HepG2 (cell line): ENCODE results near the gene TSPAN15.

ENCODE experiments used
- LRRFIP1 ChIP-seq: sonication (generic); formaldehyde crosslinking; conservative IDR thresholded peaks from 2 replicates; pipeline ENCODE4 v1.4.0; 2020; ENCODE audit warnings: missing genetic modification reagents
- MYC ChIP-seq: sonication (generic); formaldehyde crosslinking; IDR thresholded peaks from 2 replicates; pipeline ENCODE4 v1.9.0; 2021; ENCODE audit warnings: missing genetic modification reagents, borderline replicate concordance
- NR2F1 ChIP-seq, 2 experiments: fragments of 450-650 bp in 1 of 2; formaldehyde crosslinking in 1 of 2; IDR thresholded peaks; 2 replicates each; pipeline versions ENCODE4 v1.5.0 to v1.6.1; 2016 to 2020; ENCODE audit warnings: mild to moderate bottlenecking in 1 of 2, missing compliant biosample characterization in 1 of 2, missing genetic modification reagents in 1 of 2, moderate library complexity in 1 of 2
- PBX3 ChIP-seq: sonication (generic); formaldehyde crosslinking; IDR thresholded peaks from 2 replicates; pipeline ENCODE4 v1.8.1; 2023; ENCODE audit warnings: missing genetic modification reagents, inconsistent platforms, borderline replicate concordance
- PLRG1 ChIP-seq: fragments of 450-650 bp; conservative IDR thresholded peaks from 2 replicates; pipeline ENCODE4 v1.6.1; 2016
- POLR2A ChIP-seq, 2 experiments: IDR thresholded peaks; 2 replicates each; pipeline ENCODE4 v1.6.1; 2011; ENCODE audit warnings: low read depth in 2 of 2, low read length in 2 of 2, mild to moderate bottlenecking in 1 of 2, moderate library complexity in 1 of 2; ENCODE audit not compliant: insufficient read depth in 1 of 2
- POLR2AphosphoS5 ChIP-seq: IDR thresholded peaks from 2 replicates; pipeline ENCODE4 v1.6.1; 2012; ENCODE audit warnings: low read depth, low read length
- TCF7 ChIP-seq: sonication (generic); IDR thresholded peaks from 2 replicates; pipeline ENCODE4 v1.6.1; 2016; ENCODE audit warnings: antibody characterized with exemption, low read depth
- TF ChIP-seq, protein P1 (sequence below): sonication (generic); formaldehyde crosslinking; IDR thresholded peaks from 2 replicates; pipeline ENCODE4 v1.5.0; 2020; ENCODE audit warnings: missing genetic modification reagents

DNA sequence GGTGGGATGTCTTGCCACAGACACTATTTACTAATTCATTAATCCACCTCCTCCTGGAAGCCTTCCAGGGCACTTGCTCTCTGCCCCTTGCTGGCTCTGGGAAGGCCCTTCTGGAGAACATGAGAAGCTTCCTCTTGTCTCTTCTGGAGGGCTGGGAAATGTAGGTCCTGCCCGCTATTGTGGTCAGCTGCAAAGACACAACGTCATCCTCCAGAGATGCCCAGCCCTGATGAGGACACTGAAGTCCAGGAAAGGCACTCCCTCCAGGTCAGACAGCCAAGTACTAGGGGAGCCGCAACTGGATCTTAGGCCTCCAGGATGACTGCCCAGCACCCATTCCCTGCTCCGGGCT, 24.9 kb upstream of the TSPAN15 start:
- TF ChIP-seq POLR2A (IDR thresholded peaks at IDR 0.05; ENCODE audit: insufficient read depth in 1 of 2, low read depth in 2 of 2, low read length in 2 of 2) (no peak), TCF7 (no peak), PLRG1 (no peak), MYC (CRISPR knock-in tag) (no peak), POLR2AphosphoS5 (no peak), LRRFIP1 (CRISPR knock-in tag) (no peak), PBX3 (CRISPR knock-in tag) (no peak), NR2F1 (CRISPR knock-in tag; IDR thresholded peaks at IDR 0.05) (no peak)
- TF ChIP-seq, protein P1, sequence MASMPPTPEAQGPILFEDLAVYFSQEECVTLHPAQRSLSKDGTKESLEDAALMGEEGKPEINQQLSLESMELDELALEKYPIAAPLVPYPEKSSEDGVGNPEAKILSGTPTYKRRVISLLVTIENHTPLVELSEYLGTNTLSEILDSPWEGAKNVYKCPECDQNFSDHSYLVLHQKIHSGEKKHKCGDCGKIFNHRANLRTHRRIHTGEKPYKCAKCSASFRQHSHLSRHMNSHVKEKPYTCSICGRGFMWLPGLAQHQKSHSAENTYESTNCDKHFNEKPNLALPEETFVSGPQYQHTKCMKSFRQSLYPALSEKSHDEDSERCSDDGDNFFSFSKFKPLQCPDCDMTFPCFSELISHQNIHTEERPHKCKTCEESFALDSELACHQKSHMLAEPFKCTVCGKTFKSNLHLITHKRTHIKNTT: no peak
